Brain microvascular endothelial cell (primary cell): Measurements from ENCODE around the gene IKZF4.
A peak's percentile ranks its signal among the peaks of the same experiment; 100 is the strongest.

Experiments
- DNase-seq: peaks from one replicate; pipeline ENCODE4 v3.0.0-alpha.2; 2020
- H3K27ac ChIP-seq: fragments of 250-450 bp; sonication (Bioruptor Pico); 2 replicates; pipeline ENCODE4 v1.5.1; 2020; ENCODE audit warnings: mild to moderate bottlenecking, moderate library complexity
- H3K27me3 ChIP-seq: fragments of 250-450 bp; sonication (Bioruptor Pico); replicated peaks from 2 replicates; pipeline ENCODE4 v1.5.1; 2020; ENCODE audit warnings: mild to moderate bottlenecking
- H3K36me3 ChIP-seq: fragments of 250-450 bp; sonication (Bioruptor Pico); replicated peaks from 2 replicates; pipeline ENCODE4 v1.5.1; 2020; ENCODE audit warnings: mild to moderate bottlenecking
- H3K4me3 ChIP-seq: 2 replicates; pipeline ENCODE4 v1.5.1; 2011; ENCODE audit warnings: low read depth, mild to moderate bottlenecking, control low read depth, low read length, moderate library complexity
- CTCF ChIP-seq: IDR thresholded peaks from 2 replicates; pipeline ENCODE4 v1.5.1; 2011; ENCODE audit warnings: low read depth, mild to moderate bottlenecking, moderate library complexity, low read length, control low read depth, inconsistent platforms; ENCODE audit errors: missing control alignments
- in situ Hi-C: cut with HindIII; loops from 2 replicates; pipeline ENCODE4 v1.10.0; 2017; ENCODE audit warnings: low sequenced_read_pairs, low pct_ligation_motif_present

IKZF4 gene

GRCh38 chr12:56078427-56078826 lies 57.6 kb downstream of the IKZF4 start:
- H3K27me3 ChIP-seq = peaks cover 10% of the 10 kb centered on the region
- in situ Hi-C loops = no loop called here
- H3K36me3 ChIP-seq = no peaks in the 10 kb centered on the region
- TF ChIP-seq CTCF = no peak
- no peak overlapping the region for H3K4me3 ChIP-seq
- H3K27ac ChIP-seq = no peak overlapping the region
- DNase-seq = no peak

- Histone ChIP-seq H3K36me3 (no peaks in the 10 kb centered on the region), H3K27ac (no peak overlapping the region), H3K4me3 (peak overlapping the region; percentile 61), H3K27me3 (peaks cover 10% of the 10 kb centered on the region)
- peak; percentile 83 for DNase-seq
- peak; percentile 84 for TF ChIP-seq CTCF
- in situ Hi-C loops = no loop called here
These were observed 58.3 kb downstream of the IKZF4 start for GRCh38 chr12:56078931-56079722.

GRCh38 chr12:56079723-56080555 lies 59.1 kb downstream of the IKZF4 start, which contains the start of gene ERBB3:
TSS of gene ERBB3 (plus strand) at chr12:56080165. CDS start at chr12:56080301, 136 bp downstream.
- DNase-seq = peak; percentile 74
- H3K27ac ChIP-seq = no peak within 1 kb of the TSS
- in situ Hi-C loops = no loop called here

GRCh38 chr12:56080556-56081138 lies 59.8 kb downstream of the IKZF4 start:
- Histone ChIP-seq H3K36me3 (no peaks in the 10 kb centered on the region), H3K4me3 (peak overlapping the region; percentile 61), H3K27ac (no peak overlapping the region), H3K27me3 (peaks cover 10% of the 10 kb centered on the region)
- no peak for TF ChIP-seq CTCF
- no peak for DNase-seq
- in situ Hi-C loops = no loop called here

More at GRCh38 chr12:56079723-56080555, 59.1 kb downstream of the IKZF4 start, which contains the start of gene ERBB3:
- peak within 1 kb of the TSS; percentile 61 for H3K4me3 ChIP-seq
- H3K27me3 ChIP-seq = peaks cover 10% of the 10 kb centered on the region
- TF ChIP-seq CTCF = peak; percentile 6
- H3K36me3 ChIP-seq = no peaks in the 10 kb centered on the region

GRCh38 chr12:56081393-56082347 lies 60.8 kb downstream of the IKZF4 start:
- Histone ChIP-seq H3K27me3 (peaks cover 10% of the 10 kb centered on the region), H3K36me3 (no peaks in the 10 kb centered on the region), H3K4me3 (no peak overlapping the region), H3K27ac (no peak overlapping the region)
- TF ChIP-seq CTCF = no peak
- DNase-seq = no peak
- in situ Hi-C loops = no loop called here
